Trophoblast cell (in vitro differentiated cells and primary cell): ENCODE data around the gene USP44.

Source experiments
- DNase-seq, 2 donors: peaks; one replicate each; pipeline ENCODE4 v3.0.0-alpha.2; 2016
- H2AFZ ChIP-seq: 2 replicates; pipeline ENCODE4 v1.6.1; 2013; ENCODE audit warnings: low read length, moderate library complexity, mild to moderate bottlenecking; ENCODE audit not compliant: insufficient read depth, poor library complexity
- H2AK5ac ChIP-seq: 2 replicates; pipeline ENCODE4 v1.6.1; 2013; ENCODE audit warnings: mild to moderate bottlenecking, low read length
- H2BK120ac ChIP-seq: 2 replicates; pipeline ENCODE4 v1.6.1; 2013; ENCODE audit warnings: low read length, mild to moderate bottlenecking, moderate library complexity; ENCODE audit not compliant: insufficient read depth, poor library complexity
- H2BK12ac ChIP-seq: 2 replicates; pipeline ENCODE4 v1.6.1; 2013; ENCODE audit warnings: mild to moderate bottlenecking, low read length, moderate library complexity
- H2BK5ac ChIP-seq: 2 replicates; pipeline ENCODE4 v1.6.1; 2013; ENCODE audit warnings: low read length, low read depth, moderate library complexity, mild to moderate bottlenecking; ENCODE audit not compliant: poor library complexity
- H3K14ac ChIP-seq: 2 replicates; pipeline ENCODE4 v1.6.1; 2013; ENCODE audit warnings: mild to moderate bottlenecking, low read length
- H3K18ac ChIP-seq: 2 replicates; pipeline ENCODE4 v1.6.1; 2013; ENCODE audit warnings: mild to moderate bottlenecking, low read length
- H3K23ac ChIP-seq: 2 replicates; pipeline ENCODE4 v1.6.1; 2013; ENCODE audit warnings: low read length
- H3K27ac ChIP-seq: 2 replicates; pipeline ENCODE4 v1.5.1; 2013; ENCODE audit warnings: low read depth, mild to moderate bottlenecking, inconsistent platforms, low read length, moderate library complexity
- H3K27me3 ChIP-seq: 2 replicates; pipeline ENCODE4 v1.6.1; 2013; ENCODE audit warnings: inconsistent platforms, mild to moderate bottlenecking, low read length, moderate library complexity; ENCODE audit not compliant: insufficient read depth
- H3K36me3 ChIP-seq, 2 experiments: 1 replicate in 1 of 2; 2 replicates in 1 of 2; pipeline ENCODE4 v1.6.1; 2013; ENCODE audit warnings: low read length in 2 of 2, mild to moderate bottlenecking in 2 of 2, moderate library complexity in 1 of 2; ENCODE audit not compliant: insufficient read depth in 2 of 2, control insufficient read depth in 1 of 2
- H3K4ac ChIP-seq: 2 replicates; pipeline ENCODE4 v1.6.1; 2013; ENCODE audit warnings: low read depth, mild to moderate bottlenecking, low read length, moderate library complexity
- H3K4me1 ChIP-seq, 2 experiments: 1 replicate in 1 of 2; 2 replicates in 1 of 2; pipeline ENCODE4 v1.6.1; 2013; ENCODE audit warnings: low read length in 2 of 2, mild to moderate bottlenecking in 2 of 2, moderate library complexity in 1 of 2; ENCODE audit not compliant: insufficient read depth in 2 of 2, control insufficient read depth in 1 of 2
- H3K4me2 ChIP-seq: 2 replicates; pipeline ENCODE4 v1.6.1; 2013; ENCODE audit warnings: inconsistent platforms, mild to moderate bottlenecking, low read length, moderate library complexity
- H3K4me3 ChIP-seq: 2 replicates; pipeline ENCODE4 v1.5.1; 2013; ENCODE audit warnings: mild to moderate bottlenecking, low read depth, low read length, inconsistent platforms
- H3K79me1 ChIP-seq: one replicate; pipeline ENCODE4 v1.6.1; 2013; ENCODE audit warnings: low read length
- H3K79me2 ChIP-seq: 2 replicates; pipeline ENCODE4 v1.6.1; 2013; ENCODE audit warnings: low read length, mild to moderate bottlenecking; ENCODE audit not compliant: control insufficient read depth, insufficient read depth, poor library complexity
- H3K9ac ChIP-seq: 2 replicates; pipeline ENCODE4 v1.6.1; 2013; ENCODE audit warnings: mild to moderate bottlenecking, low read length
- H3K9me3 ChIP-seq: 2 replicates; pipeline ENCODE4 v1.6.1; 2013; ENCODE audit warnings: low read depth, mild to moderate bottlenecking, control low read depth, inconsistent platforms, low read length; ENCODE audit not compliant: insufficient read depth
- H4K12ac ChIP-seq: 2 replicates; pipeline ENCODE4 v1.6.1; 2013; ENCODE audit warnings: low read depth, mild to moderate bottlenecking, low read length, moderate library complexity
- H4K8ac ChIP-seq: 2 replicates; pipeline ENCODE4 v1.6.1; 2013; ENCODE audit warnings: low read depth, mild to moderate bottlenecking, low read length, moderate library complexity
- H4K91ac ChIP-seq: one replicate; pipeline ENCODE4 v1.6.1; 2013; ENCODE audit warnings: low read depth, mild to moderate bottlenecking, low read length, moderate library complexity
- WGBS: extraction: QIAGEN DNeasy Blood & Tissue Kit; methylation state at CpG from one replicate; pipeline ENCODE4 v1.1.7; 2013; ENCODE audit warnings: missing lambda C conversion rate; ENCODE audit not compliant: insufficient read length, insufficient coverage; ENCODE audit errors: extremely low coverage; 5-methylcytosine and 5-hydroxymethylcytosine counted together

The USP44 gene

GRCh38 chr12:95582230-95583058 lies 31.2 kb upstream of the USP44 start:
- H3K4ac ChIP-seq: no peak overlapping the region
- H3K4me2 ChIP-seq: no peak overlapping the region
- H4K91ac ChIP-seq: no peak overlapping the region
- no peak overlapping the region for H2AK5ac ChIP-seq
- DNase-seq: peak in 1 of 2 donors; percentile 48
- H2AFZ ChIP-seq: no peak overlapping the region
- H3K27ac ChIP-seq: no peak overlapping the region
- no peak overlapping the region for H4K12ac ChIP-seq
- no peak overlapping the region for H3K23ac ChIP-seq
- H3K27me3 ChIP-seq: no peaks in the 10 kb centered on the region
- no peak overlapping the region for H2BK5ac ChIP-seq
- no peaks in the 10 kb centered on the region for H3K36me3 ChIP-seq
- no peak overlapping the region for H3K9ac ChIP-seq
- no peaks in the 10 kb centered on the region for H3K79me2 ChIP-seq
- H2BK120ac ChIP-seq: no peak overlapping the region
- H2BK12ac ChIP-seq: no peak overlapping the region
- H3K14ac ChIP-seq: no peak overlapping the region
- no CpG with 5 or more reads among the region's 8 CpGs for WGBS
- H4K8ac ChIP-seq: no peak overlapping the region
- H3K4me1 ChIP-seq: no peaks in the 10 kb centered on the region
- H3K18ac ChIP-seq: no peak overlapping the region
- H3K79me1 ChIP-seq: no peaks in the 10 kb centered on the region
- H3K4me3 ChIP-seq: no peak overlapping the region
- no peaks in the 10 kb centered on the region for H3K9me3 ChIP-seq

GRCh38 chr12:95577820-95578219 lies 26.5 kb upstream of the USP44 start:
- Histone ChIP-seq H3K14ac (no peak overlapping the region), H3K27me3 (no peaks in the 10 kb centered on the region), H2BK12ac (no peak overlapping the region)

GRCh38 chr12:95574799-95575452 lies 23.6 kb upstream of the USP44 start:
- no peak overlapping the region for H4K12ac ChIP-seq
- no peak overlapping the region for H3K23ac ChIP-seq
- H3K4ac ChIP-seq: no peak overlapping the region
- no peak overlapping the region for H3K18ac ChIP-seq
- no peaks in the 10 kb centered on the region for H3K27me3 ChIP-seq
- H2BK5ac ChIP-seq: no peak overlapping the region
- no peak overlapping the region for H3K14ac ChIP-seq
- no peak overlapping the region for H3K27ac ChIP-seq
- no peaks in the 10 kb centered on the region for H3K36me3 ChIP-seq
- no peak overlapping the region for H3K4me2 ChIP-seq
- H2AK5ac ChIP-seq: no peak overlapping the region
- H3K9ac ChIP-seq: no peak overlapping the region
- H3K79me1 ChIP-seq: no peaks in the 10 kb centered on the region
- H3K79me2 ChIP-seq: no peaks in the 10 kb centered on the region
- H4K91ac ChIP-seq: no peak overlapping the region
- no peaks in the 10 kb centered on the region for H3K9me3 ChIP-seq
- H4K8ac ChIP-seq: no peak overlapping the region
- no peak overlapping the region for H2AFZ ChIP-seq
- no peak overlapping the region for H2BK12ac ChIP-seq
- no peak overlapping the region for H2BK120ac ChIP-seq
- DNase-seq: peak in 1 of 2 donors; percentile 85
- no peaks in the 10 kb centered on the region for H3K4me1 ChIP-seq
- no peak overlapping the region for H3K4me3 ChIP-seq

More at GRCh38 chr12:95577820-95578219, 26.5 kb upstream of the USP44 start:
- H2AFZ ChIP-seq: no peak overlapping the region
- no CpG with 5 or more reads among the region's 1 CpG for WGBS
- no peak overlapping the region for H4K12ac ChIP-seq
- no peak for DNase-seq
- H3K79me1 ChIP-seq: no peaks in the 10 kb centered on the region
- no peak overlapping the region for H3K23ac ChIP-seq
- H4K91ac ChIP-seq: no peak overlapping the region
- no peak overlapping the region for H2BK120ac ChIP-seq
- no peak overlapping the region for H3K9ac ChIP-seq
- H3K4me3 ChIP-seq: no peak overlapping the region
- H3K18ac ChIP-seq: no peak overlapping the region
- H3K4ac ChIP-seq: no peak overlapping the region
- no peaks in the 10 kb centered on the region for H3K9me3 ChIP-seq
- no peak overlapping the region for H4K8ac ChIP-seq
- no peak overlapping the region for H2BK5ac ChIP-seq
- H3K36me3 ChIP-seq: no peaks in the 10 kb centered on the region
- H3K79me2 ChIP-seq: no peaks in the 10 kb centered on the region
- H3K4me2 ChIP-seq: no peak overlapping the region
- H3K4me1 ChIP-seq: no peaks in the 10 kb centered on the region
- no peak overlapping the region for H2AK5ac ChIP-seq
- no peak overlapping the region for H3K27ac ChIP-seq

GRCh38 chr12:95573951-95574576 lies 22.8 kb upstream of the USP44 start:
- Histone ChIP-seq H3K4me1 (no peaks in the 10 kb centered on the region), H3K23ac (no peak overlapping the region), H3K36me3 (no peaks in the 10 kb centered on the region), H2BK5ac (no peak overlapping the region), H4K91ac (no peak overlapping the region), H3K4me3 (no peak overlapping the region), H2AK5ac (no peak overlapping the region), H2AFZ (no peak overlapping the region), H3K27me3 (no peaks in the 10 kb centered on the region), H3K79me1 (no peaks in the 10 kb centered on the region), H3K27ac (no peak overlapping the region), H3K79me2 (no peaks in the 10 kb centered on the region), H3K14ac (no peak overlapping the region), H3K9ac (no peak overlapping the region), H4K12ac (no peak overlapping the region), H3K18ac (no peak overlapping the region), H4K8ac (no peak overlapping the region), H2BK120ac (no peak overlapping the region), H3K9me3 (no peaks in the 10 kb centered on the region), H3K4me2 (no peak overlapping the region), H2BK12ac (no peak overlapping the region), H3K4ac (no peak overlapping the region)
- no CpG with 5 or more reads among the region's 10 CpGs for WGBS
- no peak for DNase-seq
